ENCODE data around the gene NEK3.
"Not testable (repeated sequence)": the region's sequence is repeated elsewhere in the genome, so short reads cannot be mapped to it uniquely, and the experiment has no call there.

NEK3 gene, protein sequence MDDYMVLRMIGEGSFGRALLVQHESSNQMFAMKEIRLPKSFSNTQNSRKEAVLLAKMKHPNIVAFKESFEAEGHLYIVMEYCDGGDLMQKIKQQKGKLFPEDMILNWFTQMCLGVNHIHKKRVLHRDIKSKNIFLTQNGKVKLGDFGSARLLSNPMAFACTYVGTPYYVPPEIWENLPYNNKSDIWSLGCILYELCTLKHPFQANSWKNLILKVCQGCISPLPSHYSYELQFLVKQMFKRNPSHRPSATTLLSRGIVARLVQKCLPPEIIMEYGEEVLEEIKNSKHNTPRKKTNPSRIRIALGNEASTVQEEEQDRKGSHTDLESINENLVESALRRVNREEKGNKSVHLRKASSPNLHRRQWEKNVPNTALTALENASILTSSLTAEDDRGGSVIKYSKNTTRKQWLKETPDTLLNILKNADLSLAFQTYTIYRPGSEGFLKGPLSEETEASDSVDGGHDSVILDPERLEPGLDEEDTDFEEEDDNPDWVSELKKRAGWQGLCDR

DNA sequence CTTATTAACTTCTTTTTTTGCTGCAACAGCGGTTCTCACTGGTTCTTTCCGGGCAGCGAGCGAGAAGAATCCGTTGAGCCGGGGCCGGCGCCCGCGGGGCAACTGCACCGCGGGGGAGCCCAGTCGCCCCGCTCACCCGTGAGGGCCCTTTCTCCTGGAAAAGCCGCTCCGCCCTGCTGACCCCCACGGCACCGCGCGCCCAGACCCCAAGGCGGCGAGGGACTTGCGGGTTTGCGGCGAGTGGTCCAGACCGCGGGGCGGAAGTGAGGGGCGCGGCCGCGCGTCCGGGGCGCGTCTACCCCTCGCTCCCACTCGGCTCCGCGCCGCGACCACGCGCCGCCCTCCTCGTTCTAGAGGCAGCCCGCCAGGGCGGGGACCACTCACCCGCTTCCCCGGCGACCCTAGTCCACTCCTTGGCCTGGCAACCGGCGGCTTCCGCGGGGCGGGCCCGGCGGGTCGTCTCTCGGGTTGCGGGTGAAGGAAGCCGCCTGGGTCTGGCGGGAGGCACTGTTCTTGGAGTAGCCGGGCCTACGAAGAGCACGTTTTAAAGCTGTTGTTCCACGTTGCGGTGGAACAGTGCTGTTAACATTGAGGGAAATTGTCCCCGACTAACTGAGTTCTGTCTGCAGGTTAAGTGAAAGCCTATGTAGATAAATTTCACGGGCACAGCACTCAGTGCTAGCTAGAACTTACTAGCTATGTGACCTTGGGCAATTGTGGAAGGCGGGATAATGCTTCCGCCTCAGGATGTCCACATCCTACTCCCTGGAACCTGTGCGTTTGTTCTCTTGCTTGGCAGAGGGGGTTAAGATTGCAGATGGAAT lies at the start of gene NEK3:
TSS of gene NEK3 (minus strand) at position 439 of the 824 bp plus-strand sequence. CDS start 3,406 bp downstream, outside the sequence.
- DNase-seq (ENCODE audit: low read depth, low spot score): no peak

DNA sequence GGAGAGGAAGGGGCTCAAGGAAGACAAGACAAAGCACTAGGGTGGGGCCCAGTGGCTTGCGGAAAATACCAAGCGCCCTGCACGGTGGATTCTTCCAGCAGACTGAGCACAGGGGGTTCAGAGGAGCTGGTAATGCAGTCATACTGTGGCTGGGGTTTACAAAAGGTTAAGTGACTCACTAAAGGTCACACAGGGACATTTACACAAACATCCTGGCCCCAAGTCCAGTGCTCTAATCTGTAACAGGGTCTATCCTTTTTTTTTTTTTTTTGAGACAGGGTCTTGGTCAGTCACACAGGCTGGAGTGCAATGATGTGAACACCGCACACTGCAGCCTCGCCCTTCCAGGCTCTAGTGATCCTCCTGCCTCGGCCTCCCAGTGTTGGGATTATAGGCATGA lies 49.0 kb upstream of the NEK3 start:
- not testable (repeated sequence) for DNase-seq (ENCODE audit: low read depth, low spot score)

DNA sequence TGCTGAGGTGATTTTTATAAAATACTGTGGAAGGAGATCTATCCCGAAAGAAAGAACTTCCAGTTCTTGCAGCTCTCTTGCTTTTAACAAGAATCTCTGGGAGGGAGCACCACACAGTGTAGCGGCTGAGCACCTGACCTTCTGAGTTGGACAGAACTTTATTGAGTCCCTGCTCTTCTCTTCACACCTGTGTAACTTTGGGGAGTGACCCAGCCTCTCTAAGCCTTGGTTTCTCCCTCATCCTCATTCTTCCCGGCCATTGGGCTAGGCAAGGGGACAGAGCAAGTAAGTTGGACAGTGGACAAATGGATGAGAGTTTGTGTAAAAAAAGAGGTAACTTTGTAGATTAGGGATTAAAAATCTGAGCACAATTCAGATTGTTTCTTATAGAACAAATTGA lies 48.5 kb upstream of the NEK3 start:
- not testable (repeated sequence) for DNase-seq (ENCODE audit: low read depth, low spot score)

DNA sequence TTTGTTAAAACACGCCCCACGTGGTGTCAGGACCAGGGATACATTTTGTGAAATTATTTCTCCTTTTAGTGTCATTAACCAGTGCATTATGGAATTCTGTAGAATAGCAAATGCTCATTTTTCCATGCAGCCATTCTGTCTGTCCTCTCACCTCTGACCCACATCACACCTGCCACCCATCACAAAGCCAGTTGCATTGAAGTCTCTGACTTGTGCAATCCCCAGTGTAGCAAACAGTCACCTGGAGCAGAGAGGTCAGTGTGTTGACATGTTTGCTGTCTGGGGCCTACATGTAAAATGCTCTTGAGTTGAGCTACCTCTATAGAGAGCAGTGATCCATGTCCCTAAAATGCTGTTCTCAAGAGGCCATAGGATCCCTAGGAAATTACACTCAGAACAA lies 47.9 kb upstream of the NEK3 start:
- not testable (repeated sequence) for DNase-seq (ENCODE audit: low read depth, low spot score)

DNA sequence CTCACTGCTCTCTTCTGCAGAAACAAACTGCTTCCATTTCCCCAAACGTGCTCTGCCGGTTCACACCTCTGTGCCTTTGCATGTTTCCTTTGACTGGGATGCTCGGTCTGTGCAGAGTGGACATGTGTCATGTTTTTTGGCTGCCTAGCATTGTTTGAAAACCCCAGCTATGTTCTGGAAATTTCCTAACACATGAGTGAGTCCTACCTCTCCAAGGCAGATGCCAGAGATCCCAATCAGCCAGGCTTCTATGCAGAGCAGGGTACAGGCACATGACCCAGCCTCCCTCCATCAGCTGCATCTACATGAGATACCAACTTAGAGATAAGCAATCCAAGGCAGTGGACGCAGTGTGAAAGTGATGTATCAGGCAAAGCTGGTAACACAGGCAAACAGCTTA lies 45.1 kb upstream of the NEK3 start:
- DNase-seq (ENCODE audit: low read depth, low spot score): not testable (repeated sequence)

DNA sequence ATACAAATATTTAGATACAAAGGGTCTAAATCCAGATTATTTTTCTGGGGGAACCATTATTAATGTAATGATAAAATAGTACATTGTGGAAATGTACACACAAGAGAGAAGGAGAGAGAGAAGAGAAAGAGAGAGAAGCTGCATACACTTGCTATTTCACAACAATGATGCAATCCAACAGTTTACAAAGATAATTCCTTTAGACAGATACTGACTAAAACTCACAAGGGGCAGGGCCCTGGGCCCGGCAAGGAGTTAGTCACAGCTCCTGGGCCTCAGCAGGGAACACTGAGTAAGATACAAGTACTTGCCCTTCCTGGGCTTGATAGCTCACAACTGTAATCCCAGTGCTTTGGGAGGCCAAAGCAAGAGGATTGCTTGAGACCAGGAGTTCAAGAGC lies 44.5 kb upstream of the NEK3 start:
- not testable (repeated sequence) for DNase-seq (ENCODE audit: low read depth, low spot score)

DNA sequence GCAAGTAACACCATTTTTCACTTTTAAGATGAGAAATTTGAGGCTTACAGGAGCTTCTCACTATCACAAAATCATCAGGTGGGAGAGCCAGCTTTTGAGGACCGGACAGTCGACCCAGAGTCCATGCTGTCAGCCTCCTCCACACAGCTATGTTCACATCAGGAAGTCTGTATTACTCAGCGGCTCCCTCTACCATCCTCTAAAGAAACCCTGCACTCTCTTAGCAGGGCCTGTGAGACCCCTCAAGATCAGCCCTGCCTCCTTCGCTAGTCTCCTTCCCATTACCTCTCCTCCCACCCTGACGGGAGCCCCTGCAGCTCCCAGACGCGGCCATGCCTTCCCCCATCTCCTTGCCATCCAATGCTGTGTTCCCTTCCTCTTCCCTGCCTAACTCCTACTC lies 43.1 kb upstream of the NEK3 start:
- DNase-seq (ENCODE audit: low read depth, low spot score): not testable (repeated sequence)

DNA sequence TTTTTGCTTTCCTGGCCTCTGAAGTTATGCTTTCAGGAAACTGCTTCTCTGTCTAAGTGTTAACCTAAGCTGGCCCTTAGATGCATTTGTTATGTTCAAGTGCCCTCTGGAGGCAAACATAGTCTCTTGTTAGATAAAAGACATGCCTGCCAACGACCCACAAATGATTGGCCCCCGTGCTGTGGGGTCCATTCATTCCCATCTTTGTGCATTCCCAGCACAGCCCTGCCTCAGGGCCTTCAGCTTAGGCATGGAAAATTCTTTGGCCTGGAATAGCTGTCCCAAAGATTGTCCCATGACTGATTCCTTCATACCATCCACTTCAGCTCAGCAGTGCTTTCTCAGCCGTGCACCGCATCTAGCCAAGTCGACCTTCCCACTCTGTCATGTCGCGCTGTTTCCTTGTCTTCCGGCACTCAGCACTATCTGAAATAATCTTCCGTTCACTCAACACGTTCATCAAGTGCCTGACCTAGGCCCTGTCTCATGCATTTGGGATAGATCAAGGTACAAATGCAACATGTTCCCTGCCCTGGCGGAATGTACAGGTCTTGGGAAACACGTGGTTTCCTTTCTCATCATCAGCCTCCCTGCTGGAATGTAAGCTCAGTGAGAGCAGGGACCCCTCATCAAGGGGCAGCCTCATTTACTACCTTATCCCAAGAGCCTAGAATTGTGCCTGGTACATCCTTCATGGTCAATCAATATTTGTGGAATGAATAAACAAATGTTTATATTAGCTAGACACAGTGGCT lies 42.2 kb upstream of the NEK3 start:
- DNase-seq (ENCODE audit: low read depth, low spot score): not testable (repeated sequence)

DNA sequence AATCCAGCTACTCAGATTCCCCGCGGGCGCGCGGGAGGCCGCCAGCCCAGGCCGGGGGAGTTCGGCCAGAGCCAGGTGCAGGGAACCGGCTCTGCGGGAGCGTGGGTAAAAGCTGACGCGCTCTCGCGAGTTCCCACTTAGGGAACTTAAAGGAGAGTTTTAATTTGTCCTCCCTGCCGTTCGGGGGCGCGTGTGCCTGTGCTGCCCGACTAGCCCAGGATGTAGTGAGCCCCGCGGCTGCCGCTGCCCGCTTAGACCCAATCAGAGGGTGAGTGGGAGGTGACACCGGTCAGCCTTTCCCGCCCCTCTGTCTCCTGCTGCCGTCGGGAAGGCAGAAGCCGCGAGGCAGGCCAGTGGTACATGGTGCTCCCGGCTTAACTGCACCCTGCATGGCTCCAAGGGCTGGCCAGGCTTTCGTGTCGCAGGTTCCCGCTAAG lies 36.0 kb upstream of the NEK3 start:
- DNase-seq (ENCODE audit: low read depth, low spot score): peak; percentile 37

DNA sequence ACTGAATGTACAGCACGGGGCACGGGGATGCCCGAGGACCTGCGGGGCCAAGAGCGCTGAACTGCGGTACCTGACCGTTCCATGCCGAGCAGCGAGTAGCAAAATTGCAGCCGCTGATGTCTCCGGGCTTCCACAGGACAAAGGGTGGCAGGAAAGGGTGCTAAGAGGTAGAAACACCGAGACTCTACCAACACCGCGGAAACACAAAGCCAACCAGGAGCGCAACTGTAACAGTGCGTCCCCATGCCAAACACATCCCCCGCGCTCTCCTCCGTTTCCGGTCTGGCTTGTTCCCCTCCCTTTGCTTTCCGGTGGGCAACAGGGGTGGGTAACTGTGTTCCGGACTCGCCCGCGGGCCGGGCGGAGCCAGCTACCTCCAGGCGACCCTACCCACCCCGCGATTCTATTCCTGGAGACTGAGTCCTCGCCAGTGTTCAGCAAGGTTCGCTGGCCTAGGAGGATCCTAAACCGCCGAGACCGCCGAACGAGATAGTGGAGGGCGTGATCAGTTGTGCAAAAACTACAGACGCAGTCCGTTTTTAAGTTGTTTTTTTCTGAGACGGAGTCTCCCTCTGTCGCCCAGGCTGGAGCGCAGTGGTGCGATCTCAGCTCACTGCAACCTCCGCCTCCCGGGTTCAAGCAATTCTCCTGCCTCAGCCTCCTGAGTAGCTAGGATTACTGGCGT lies 34.9 kb upstream of the NEK3 start:
- peak; percentile 63 for DNase-seq (ENCODE audit: low read depth, low spot score)

DNA sequence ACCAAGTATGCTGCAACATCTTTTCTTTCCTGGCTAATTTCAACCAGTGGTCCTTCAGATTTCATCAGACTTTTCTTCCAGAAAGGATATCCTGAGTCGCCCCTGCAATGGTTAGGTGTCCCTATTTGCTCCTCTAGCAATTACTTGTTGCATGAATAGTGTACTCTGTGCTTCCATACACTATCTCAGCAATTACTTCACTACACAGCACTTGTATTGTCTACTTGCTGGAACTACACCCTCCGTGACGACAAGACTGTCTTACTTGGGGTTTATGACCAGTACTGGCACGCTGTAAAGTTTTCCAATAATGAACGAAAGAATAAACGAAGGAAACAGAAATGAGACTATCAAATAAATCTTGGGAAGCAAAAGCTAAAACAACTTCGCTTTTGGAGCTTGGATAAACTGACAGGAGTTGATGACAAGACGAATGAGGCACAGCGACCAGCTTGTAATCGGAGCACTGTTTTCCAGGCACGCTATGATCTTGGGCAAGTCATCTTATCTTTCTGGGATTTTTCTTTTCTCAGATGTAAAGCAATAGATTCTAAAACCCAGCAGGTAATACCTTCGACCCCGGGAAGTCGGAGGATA lies 34.3 kb upstream of the NEK3 start:
- DNase-seq (ENCODE audit: low read depth, low spot score): not testable (repeated sequence)

DNA sequence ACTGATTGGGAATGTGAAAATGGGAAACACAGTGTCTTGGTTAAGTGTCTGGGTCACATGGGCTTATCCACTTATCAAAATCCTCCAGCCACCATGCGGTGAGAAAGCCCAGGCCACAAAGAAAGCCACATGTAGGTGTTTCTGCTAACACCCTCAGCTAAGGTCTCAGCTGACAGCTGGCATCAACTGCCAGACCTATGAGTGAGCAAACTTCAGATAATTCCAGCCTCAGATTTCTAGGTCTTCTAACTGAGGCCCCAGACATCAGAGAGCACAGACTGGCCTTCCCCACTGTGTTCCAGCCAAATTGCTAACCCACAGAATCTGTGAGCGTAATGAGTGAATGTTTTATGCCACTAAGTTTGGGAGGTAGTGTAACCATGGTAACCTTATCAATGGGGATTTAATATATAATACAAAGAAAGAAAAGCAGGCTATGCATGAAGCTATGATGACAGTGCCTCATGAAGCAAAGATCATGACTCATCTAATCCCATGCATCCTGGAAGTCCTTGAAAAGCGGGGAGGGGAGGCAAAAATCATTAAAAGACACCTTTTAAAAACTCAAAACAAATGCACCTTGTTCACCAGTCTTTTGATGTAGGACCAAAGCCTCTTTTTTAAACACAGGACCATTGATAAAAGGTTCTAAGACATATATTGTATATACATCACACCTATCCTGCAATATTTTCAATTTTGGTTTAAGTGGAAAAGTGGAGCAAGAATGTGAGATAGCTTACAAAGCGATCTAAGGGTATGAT lies 28.2 kb upstream of the NEK3 start:
- DNase-seq (ENCODE audit: low read depth, low spot score): not testable (repeated sequence)

DNA sequence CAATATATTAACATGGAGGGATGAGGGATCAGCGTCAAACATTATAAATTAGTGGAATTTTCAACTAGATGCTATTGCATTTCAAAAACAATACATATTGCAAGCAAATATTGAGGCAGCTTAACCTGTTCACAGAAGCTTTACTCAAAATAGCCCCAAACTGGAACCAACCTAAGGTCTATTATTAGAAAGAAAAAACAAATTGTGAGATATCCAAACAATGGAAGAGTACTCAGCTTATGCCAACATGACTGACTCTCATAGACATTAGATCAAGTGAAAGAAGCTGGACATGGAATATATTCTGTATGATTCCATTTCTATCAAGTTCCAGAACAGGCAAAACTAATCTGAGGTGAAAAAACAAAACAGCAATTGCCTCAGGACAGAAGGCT lies 27.6 kb upstream of the NEK3 start:
- no peak for DNase-seq (ENCODE audit: low read depth, low spot score)

DNA sequence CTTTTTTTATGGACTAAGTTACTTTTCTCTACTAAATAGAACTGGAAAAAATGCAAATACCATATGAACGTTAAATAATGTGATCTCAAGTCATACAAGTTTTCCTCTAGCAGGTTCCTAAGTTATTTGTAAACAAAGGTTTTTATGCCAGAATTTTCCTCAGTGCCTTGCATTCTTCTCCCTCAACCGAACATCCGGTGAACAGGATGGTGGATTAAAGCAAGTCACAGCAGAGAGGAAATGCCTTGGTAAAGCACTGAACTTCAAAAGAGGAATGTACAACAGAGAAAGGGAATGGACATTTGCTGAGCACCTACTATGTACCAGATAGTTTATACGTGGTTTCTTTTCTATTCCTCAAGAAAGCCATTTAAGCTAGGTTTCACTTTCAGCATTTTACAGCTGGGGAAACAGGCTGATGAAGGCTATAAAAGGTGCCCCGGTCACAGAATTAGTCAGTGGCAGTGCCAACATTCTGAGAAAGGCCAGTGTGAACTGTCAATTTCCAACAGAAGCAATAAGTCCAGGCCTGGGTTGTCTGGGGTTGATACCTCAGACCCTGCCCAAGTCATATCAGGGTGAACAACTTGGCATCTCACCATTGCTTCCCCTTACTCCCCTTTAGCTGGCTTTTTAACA lies 22.0 kb upstream of the NEK3 start:
- not testable (repeated sequence) for DNase-seq (ENCODE audit: low read depth, low spot score)

DNA sequence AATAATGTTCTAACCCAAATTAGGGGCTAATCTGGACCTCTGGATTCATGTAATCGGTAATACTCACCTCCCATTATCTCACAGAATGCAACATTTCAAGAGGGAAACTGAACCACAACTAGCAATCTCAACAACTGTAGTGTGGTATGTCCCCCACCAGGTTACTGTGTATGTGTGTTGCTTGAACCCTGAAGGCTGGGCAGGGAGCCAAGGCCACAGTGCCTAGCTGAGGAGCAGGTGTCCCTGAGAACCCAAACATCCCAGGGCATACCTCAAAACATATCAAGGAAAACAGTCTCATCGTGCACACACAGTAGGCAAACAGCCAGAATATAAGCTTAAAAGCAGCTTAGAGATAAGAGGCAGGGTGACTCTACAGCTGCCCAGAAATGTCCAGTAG lies 20.5 kb upstream of the NEK3 start:
- DNase-seq (ENCODE audit: low read depth, low spot score): no peak

DNA sequence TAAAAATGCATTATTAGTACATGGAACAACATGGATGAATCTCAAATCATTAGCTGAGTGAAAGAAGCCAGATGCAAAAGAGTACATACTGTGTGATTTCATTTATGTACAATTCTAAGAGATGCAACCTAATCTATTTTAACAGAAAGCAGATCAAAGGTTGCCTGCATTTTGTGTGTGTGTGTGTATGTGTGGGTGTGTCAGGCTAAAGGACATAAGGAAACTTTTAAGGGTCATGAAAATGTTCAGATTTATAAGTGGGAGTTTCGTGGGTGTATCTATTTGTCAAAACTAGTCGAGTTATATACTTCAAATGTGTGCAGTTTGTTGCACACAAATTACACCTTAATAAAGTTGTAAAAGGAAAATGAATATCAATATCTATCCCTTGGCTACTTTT lies 17.9 kb upstream of the NEK3 start:
- DNase-seq (ENCODE audit: low read depth, low spot score): no peak

DNA sequence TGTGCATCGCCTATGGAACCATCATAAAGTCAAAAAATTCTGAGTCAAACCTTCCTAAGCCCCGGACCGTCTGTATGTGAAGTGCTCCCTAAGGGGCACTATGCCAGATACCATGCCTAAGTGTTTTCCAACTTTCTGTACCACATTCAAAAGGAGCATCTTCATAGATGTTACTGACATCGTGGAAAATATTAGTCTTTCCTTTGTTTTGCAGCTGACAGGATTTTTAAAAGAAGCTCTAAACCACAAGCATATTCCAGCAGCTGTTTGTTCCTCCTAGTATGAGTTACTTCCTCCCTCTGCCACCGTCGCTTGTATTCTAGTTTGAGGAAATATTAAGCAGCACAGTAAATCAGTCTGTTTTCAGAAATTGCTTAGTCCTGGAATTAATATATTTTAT lies 14.6 kb upstream of the NEK3 start:
- DNase-seq (ENCODE audit: low read depth, low spot score): not testable (repeated sequence)

DNA sequence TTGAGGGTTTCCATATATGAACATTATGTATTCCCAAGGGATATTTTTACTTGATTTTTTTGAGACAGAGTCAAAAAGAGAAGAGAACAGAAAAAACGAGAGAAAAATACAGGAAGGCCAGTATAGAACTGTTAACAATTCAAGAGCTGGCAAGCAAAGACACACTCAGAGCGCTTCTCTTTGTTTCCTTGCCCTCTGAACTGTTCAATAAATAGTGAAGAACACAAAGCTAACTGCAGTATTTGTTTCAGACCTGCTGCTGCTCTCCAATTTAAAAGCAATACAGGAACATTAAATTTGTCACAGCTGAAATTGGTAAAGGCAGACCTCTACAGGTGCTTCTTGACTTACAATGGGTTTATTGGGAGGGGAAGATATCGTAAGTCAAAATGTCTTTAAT lies 14.0 kb upstream of the NEK3 start:
- DNase-seq (ENCODE audit: low read depth, low spot score): no peak

DNA sequence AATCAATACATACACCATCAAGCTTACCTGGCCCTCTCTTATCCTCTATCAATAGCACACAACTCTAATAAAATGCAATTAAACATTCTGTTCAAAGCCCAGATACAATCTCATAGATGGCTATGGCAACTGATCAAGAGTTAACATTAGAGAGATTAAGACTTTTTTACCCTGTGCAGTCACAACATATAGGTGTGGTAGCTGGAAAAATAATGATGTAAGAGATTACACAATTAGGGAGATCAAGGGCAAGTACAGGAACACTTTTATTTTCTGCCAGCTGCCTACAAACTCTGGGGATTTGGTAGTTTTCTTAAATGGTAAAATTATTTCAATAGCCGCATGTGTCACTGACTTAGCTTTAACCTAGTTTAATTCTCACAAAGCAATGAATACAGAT lies 12.3 kb upstream of the NEK3 start:
- not testable (repeated sequence) for DNase-seq (ENCODE audit: low read depth, low spot score)

Measured in brain pericyte (primary cell).